ENCODE measurements around the gene ENTREP3. TPM values are rescaled to one million over a fixed set of nuclear protein-coding genes. Genes with fewer than 3 reads are reported as not detected.
"Not testable (repeated sequence)": the region's sequence is repeated elsewhere in the genome, so short reads cannot be mapped to it uniquely, and the experiment has no call there.

The ENTREP3 gene
- total RNA-seq, 2 donors from 2014 or later = 21.3 to 25.3 TPM

- peak; percentile 84 for DNase-seq (ENCODE audit: low spot score)
- intact Hi-C loops (cut with DNase I) = loop anchor here in 1 of 2 donors (5.0 kb wide), 1 partner anchor 68 kb away; the partner anchor contains the start of gene RUSC1
These were observed 505 bp downstream of the ENTREP3 start for GRCh38 chr1:155254714-155255242.

- peak; percentile 80 for DNase-seq (ENCODE audit: low spot score)
- intact Hi-C loops (cut with DNase I) = loop anchor here in 1 of 2 donors (5.0 kb wide), 1 partner anchor 68 kb away; the partner anchor contains the start of gene RUSC1
These were observed 1.0 kb downstream of the ENTREP3 start for GRCh38 chr1:155254228-155254713.

GRCh38 chr1:155253797-155254196, 1.5 kb downstream of the ENTREP3 start:
- intact Hi-C loops (cut with DNase I) = loop anchor here (2.0 to 5.0 kb wide), 2 partner anchors 69 to 341 kb away; partner anchors contain the start of gene RUSC1 (in 1 of the 2)
- DNase-seq (ENCODE audit: low spot score) = no peak

- intact Hi-C loops (cut with DNase I) = loop anchor here (2.0 to 5.0 kb wide), 2 partner anchors 69 to 342 kb away; partner anchors contain the start of gene RUSC1 (in 1 of the 2)
- DNase-seq (ENCODE audit: low spot score) = no peak
These were observed 2.1 kb downstream of the ENTREP3 start for GRCh38 chr1:155253208-155253607.

- intact Hi-C loops (cut with DNase I) = loop anchor here in 1 of 2 donors (5.0 kb wide), 1 partner anchor 71 kb away; the partner anchor contains the start of gene RUSC1
- DNase-seq (ENCODE audit: low spot score) = no peak
These were observed 3.7 kb downstream of the ENTREP3 start for GRCh38 chr1:155251566-155251965.

- intact Hi-C loops (cut with DNase I) = loop anchor here (1.0 to 5.0 kb wide), 2 partner anchors 48 to 71 kb away; partner anchors contain the start of gene RUSC1 (in 1 of the 2)
- DNase-seq (ENCODE audit: low spot score) = peak; percentile 98
These were observed 4.4 kb downstream of the ENTREP3 start for GRCh38 chr1:155250633-155251449.

GRCh38 chr1:155250246-155250632, 5.0 kb downstream of the ENTREP3 start:
- DNase-seq (ENCODE audit: low spot score) = no peak
- intact Hi-C loops (cut with DNase I) = loop anchor here (1.0 to 5.0 kb wide), 2 partner anchors 49 to 72 kb away; partner anchors contain the start of gene RUSC1 (in 1 of the 2)

GRCh38 chr1:155247667-155248553, 7.4 kb downstream of the ENTREP3 start:
- intact Hi-C loops (cut with DNase I) = no loop called here
- no peak for DNase-seq (ENCODE audit: low spot score)

- intact Hi-C loops (cut with DNase I) = not testable (repeated sequence)
These were observed 8.5 kb downstream of the ENTREP3 start for GRCh38 chr1:155246796-155247195.

GRCh38 chr1:155245163-155245524, 10.1 kb downstream of the ENTREP3 start:
- intact Hi-C loops (cut with DNase I) = no loop called here
- DNase-seq (ENCODE audit: low spot score) = no peak

More at GRCh38 chr1:155246796-155247195, 8.5 kb downstream of the ENTREP3 start:
- DNase-seq (ENCODE audit: low spot score) = not testable (repeated sequence)

- intact Hi-C loops (cut with DNase I) = no loop called here
- peak; percentile 99 for DNase-seq (ENCODE audit: low spot score)
These were observed 10.7 kb downstream of the ENTREP3 start for GRCh38 chr1:155244368-155245162.

GRCh38 chr1:155242805-155243358, 12.4 kb downstream of the ENTREP3 start:
- intact Hi-C loops (cut with DNase I) = no loop called here
- no peak for DNase-seq (ENCODE audit: low spot score)

GRCh38 chr1:155241841-155242264, 13.4 kb downstream of the ENTREP3 start:
- DNase-seq (ENCODE audit: low spot score) = no peak
- intact Hi-C loops (cut with DNase I) = no loop called here

GRCh38 chr1:155241069-155241679, 14.1 kb downstream of the ENTREP3 start:
- DNase-seq (ENCODE audit: low spot score) = peak; percentile 80
- intact Hi-C loops (cut with DNase I) = no loop called here

- DNase-seq (ENCODE audit: low spot score) = no peak
- intact Hi-C loops (cut with DNase I) = no loop called here
These were observed 18.8 kb downstream of the ENTREP3 start for GRCh38 chr1:155236451-155236850.

- DNase-seq (ENCODE audit: low spot score); intact Hi-C loops (cut with DNase I): not testable (repeated sequence)
These were observed 19.9 kb downstream of the ENTREP3 start for GRCh38 chr1:155235375-155235774.

GRCh38 chr1:155233502-155233901, 21.8 kb downstream of the ENTREP3 start:
- intact Hi-C loops (cut with DNase I); DNase-seq (ENCODE audit: low spot score): not testable (repeated sequence)

Data from posterior vena cava (tissue), 2 donors.